H9 (cell line): Measurements from ENCODE around the gene RLBP1. TPM values are rescaled to one million over a fixed set of nuclear protein-coding genes. Genes with fewer than 3 reads are reported as not detected.

Experiments used
- DNase-seq: peaks from one replicate; pipeline ENCODE4 v3.0.0-alpha.2; 2017
- H2AFZ ChIP-seq: one replicate; pipeline ENCODE4 v1.6.1; 2013; ENCODE audit warnings: mild to moderate bottlenecking, low read length, control low read depth, moderate library complexity
- H2AK5ac ChIP-seq: 2 replicates; pipeline ENCODE4 v1.6.1; 2013; ENCODE audit warnings: low read length, control low read depth, mixed read lengths; ENCODE audit not compliant: insufficient read length
- H2BK120ac ChIP-seq: one replicate; pipeline ENCODE4 v1.6.1; 2013; ENCODE audit warnings: low read depth, mild to moderate bottlenecking, low read length, control low read depth, inconsistent platforms; ENCODE audit not compliant: poor library complexity, severe bottlenecking
- H2BK12ac ChIP-seq: 2 replicates; pipeline ENCODE4 v1.6.1; 2013; ENCODE audit warnings: low read length, control low read depth, mixed read lengths, low read depth; ENCODE audit not compliant: insufficient read length
- H2BK15ac ChIP-seq: 2 replicates; pipeline ENCODE4 v1.6.1; 2013; ENCODE audit warnings: low read depth, low read length, control low read depth
- H2BK20ac ChIP-seq: one replicate; pipeline ENCODE4 v1.6.1; 2013; ENCODE audit warnings: low read depth, mild to moderate bottlenecking, low read length, control low read depth, inconsistent platforms; ENCODE audit not compliant: poor library complexity, severe bottlenecking
- H2BK5ac ChIP-seq: 2 replicates; pipeline ENCODE4 v1.6.1; 2013; ENCODE audit warnings: low read length, control low read depth, mixed read lengths; ENCODE audit not compliant: insufficient read length
- H3K14ac ChIP-seq: 2 replicates; pipeline ENCODE4 v1.6.1; 2013; ENCODE audit warnings: low read length, control low read depth; ENCODE audit not compliant: insufficient read depth
- H3K18ac ChIP-seq: 2 replicates; pipeline ENCODE4 v1.6.1; 2013; ENCODE audit warnings: low read depth, mild to moderate bottlenecking, mixed read lengths, low read length, control low read depth; ENCODE audit not compliant: insufficient read length
- H3K23ac ChIP-seq: 2 replicates; pipeline ENCODE4 v1.6.1; 2013; ENCODE audit warnings: low read length, control low read depth, mixed read lengths, low read depth; ENCODE audit not compliant: insufficient read length
- H3K23me2 ChIP-seq: 2 replicates; pipeline ENCODE4 v1.6.1; 2013; ENCODE audit warnings: low read depth, mild to moderate bottlenecking, mixed read lengths, low read length, control low read depth; ENCODE audit not compliant: insufficient read length, poor library complexity, severe bottlenecking
- H3K27ac ChIP-seq: 2 replicates; pipeline ENCODE4 v1.5.1; 2013; ENCODE audit warnings: low read length, control low read depth, mixed read lengths, low read depth; ENCODE audit not compliant: insufficient read length
- H3K27me3 ChIP-seq: 2 replicates; pipeline ENCODE4 v1.6.1; 2013; ENCODE audit warnings: low read length, control low read depth, inconsistent platforms; ENCODE audit not compliant: insufficient read depth
- H3K4ac ChIP-seq: 2 replicates; pipeline ENCODE4 v1.6.1; 2013; ENCODE audit warnings: low read depth, mild to moderate bottlenecking, control low read depth, inconsistent platforms, low read length, moderate library complexity
- H3K4me1 ChIP-seq: 2 replicates; pipeline ENCODE4 v1.6.1; 2013; ENCODE audit warnings: low read length, control low read depth, inconsistent platforms; ENCODE audit not compliant: insufficient read depth
- H3K4me2 ChIP-seq: 2 replicates; pipeline ENCODE4 v1.6.1; 2013; ENCODE audit warnings: low read length, control low read depth, mixed read lengths; ENCODE audit not compliant: insufficient read length, insufficient read depth
- H3K56ac ChIP-seq: 2 replicates; pipeline ENCODE4 v1.6.1; 2013; ENCODE audit warnings: low read depth, mild to moderate bottlenecking, mixed read lengths, low read length, control low read depth; ENCODE audit not compliant: insufficient read length
- H3K79me1 ChIP-seq: 2 replicates; pipeline ENCODE4 v1.6.1; 2013; ENCODE audit warnings: low read depth, mild to moderate bottlenecking, moderate library complexity, low read length, control low read depth, inconsistent platforms; ENCODE audit not compliant: insufficient read depth, poor library complexity, severe bottlenecking
- H3K79me2 ChIP-seq: 2 replicates; pipeline ENCODE4 v1.6.1; 2013; ENCODE audit warnings: low read length, control low read depth, inconsistent platforms; ENCODE audit not compliant: insufficient read depth
- H3K9ac ChIP-seq: 2 replicates; pipeline ENCODE4 v1.6.1; 2013; ENCODE audit warnings: low read length, control low read depth, mixed read lengths; ENCODE audit not compliant: insufficient read length; ENCODE audit errors: extremely low read depth
- H3K9me3 ChIP-seq: one replicate; pipeline ENCODE4 v1.6.1; 2013; ENCODE audit warnings: low read depth, low read length, inconsistent platforms; ENCODE audit not compliant: control insufficient read depth
- H3T11ph ChIP-seq: one replicate; pipeline ENCODE4 v1.6.1; 2013; ENCODE audit warnings: mild to moderate bottlenecking, low read length, control low read depth, inconsistent platforms
- H4K20me1 ChIP-seq: one replicate; pipeline ENCODE4 v1.6.1; 2013; ENCODE audit not compliant: control insufficient read depth, insufficient read length, insufficient read depth
- H4K5ac ChIP-seq: 2 replicates; pipeline ENCODE4 v1.6.1; 2013; ENCODE audit warnings: low read depth, mild to moderate bottlenecking, mixed read lengths, low read length, control low read depth; ENCODE audit not compliant: insufficient read length
- H4K8ac ChIP-seq: replicated peaks from 2 replicates; pipeline ENCODE4 v1.6.1; 2013; ENCODE audit warnings: low read length, control low read depth, mixed read lengths, low read depth; ENCODE audit not compliant: insufficient read length
- H4K91ac ChIP-seq: 2 replicates; pipeline ENCODE4 v1.6.1; 2013; ENCODE audit warnings: low read depth, mild to moderate bottlenecking, moderate library complexity, mixed read lengths, low read length, control low read depth; ENCODE audit not compliant: insufficient read length
- H3K27ac Mint-ChIP-seq, 3 experiments: 2 replicates in 2 of 3; 3 replicates in 1 of 3; pipeline ENCODE4 v1.8.0; 2020 to 2021; ENCODE audit warnings: mixed read lengths in 3 of 3, mild to moderate bottlenecking in 1 of 3, moderate library complexity in 1 of 3
- H3K27me3 Mint-ChIP-seq: 2 replicates; pipeline ENCODE4 v1.8.0; 2021; ENCODE audit warnings: low read depth, mild to moderate bottlenecking, moderate library complexity, mixed read lengths
- H3K36me3 Mint-ChIP-seq, 3 experiments: 2 replicates in 2 of 3; 3 replicates in 1 of 3; pipeline ENCODE4 v1.8.0; 2020 to 2021; ENCODE audit warnings: low read depth in 3 of 3, mixed read lengths in 3 of 3; ENCODE audit not compliant: insufficient read depth in 1 of 3
- H3K4me1 Mint-ChIP-seq, 2 experiments: 2 replicates each; pipeline ENCODE4 v1.8.0; 2020; ENCODE audit warnings: mixed read lengths in 2 of 2
- H3K4me3 Mint-ChIP-seq, 2 experiments: 2 replicates in 1 of 2; 3 replicates in 1 of 2; pipeline ENCODE4 v1.8.0; 2020 to 2021; ENCODE audit warnings: mild to moderate bottlenecking in 2 of 2, mixed read lengths in 2 of 2, moderate library complexity in 1 of 2
- H3K9me3 Mint-ChIP-seq, 2 experiments: 2 replicates in 1 of 2; 3 replicates in 1 of 2; pipeline ENCODE4 v1.8.0; 2020; ENCODE audit warnings: mild to moderate bottlenecking in 2 of 2, mixed read lengths in 2 of 2, moderate library complexity in 1 of 2
- WGBS: extraction: QIAGEN DNeasy Blood & Tissue Kit; methylation state at CpG from one replicate; pipeline ENCODE4 v1.1.7; 2013; ENCODE audit warnings: missing lambda C conversion rate, low lambda C conversion rate, mixed read lengths; ENCODE audit not compliant: insufficient read length; ENCODE audit errors: extremely low coverage; 5-methylcytosine and 5-hydroxymethylcytosine counted together
- total RNA-seq: library from RNA; stranded (reverse); gene quantifications from 2 replicates; pipeline ENCODE4 v1.2.1, GENCODE V29; 2021
- TF ChIP-seq, protein P1 (sequence below): fragments of 200-600 bp; sonication (generic); conservative IDR thresholded peaks from 3 replicates; pipeline ENCODE4 v1.8.0; 2021; ENCODE audit warnings: antibody characterized with exemption, mild to moderate bottlenecking

RLBP1 gene
- total RNA-seq, 1 experiment from 2014 or later = not detected

DNA sequence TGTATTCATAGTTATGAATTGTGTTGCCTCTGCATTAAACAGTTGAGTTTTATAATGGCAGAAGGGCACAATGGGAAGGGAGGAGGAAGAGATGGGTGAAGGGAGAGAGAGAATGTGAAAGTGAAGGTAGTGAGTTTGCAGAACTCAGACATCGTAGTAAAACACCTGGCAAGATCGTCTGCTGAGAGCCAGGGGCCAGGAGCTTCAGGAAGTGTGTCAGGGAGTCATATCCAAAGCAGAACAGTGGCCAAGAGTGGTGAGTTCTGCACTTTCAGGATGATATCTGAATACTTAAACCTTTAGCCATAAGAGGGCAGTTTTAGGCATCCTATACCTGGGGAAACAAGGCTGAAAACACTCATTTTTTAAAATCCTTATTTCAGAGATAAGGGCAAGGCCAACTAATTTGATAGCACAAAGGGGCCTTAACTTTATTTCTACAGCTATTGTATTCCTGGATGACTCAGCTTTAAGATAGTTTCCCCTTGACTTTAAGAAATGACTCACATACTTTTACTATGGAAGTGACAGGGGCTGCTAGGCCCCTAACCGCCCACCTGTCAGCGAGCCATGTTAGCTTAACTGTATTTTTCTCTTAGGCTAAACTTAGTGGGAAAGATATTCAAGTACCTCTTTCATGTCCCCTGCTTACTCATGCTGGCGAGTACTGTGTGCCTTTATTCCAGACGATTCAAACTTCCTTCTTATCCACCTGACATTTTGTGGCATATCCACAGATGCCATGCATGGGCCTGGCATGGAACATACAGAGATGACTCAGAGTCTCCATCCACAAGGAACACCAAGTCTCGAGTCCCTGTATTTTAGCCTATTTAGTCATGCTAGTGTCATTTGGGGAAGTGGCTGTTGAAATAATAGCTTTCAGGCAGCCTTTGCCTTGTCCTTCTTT lies 53.9 kb downstream of the RLBP1 start:
- Histone ChIP-seq H3K79me2 (no peaks in the 10 kb centered on the region), H2BK120ac (no peak overlapping the region), H3K9ac (no peak overlapping the region), H3K18ac (no peak overlapping the region), H2AFZ (no peak overlapping the region), H3K23me2 (no peaks in the 10 kb centered on the region), H3K4me2 (no peak overlapping the region), H3K14ac (no peak overlapping the region; the same call in 1 of the 2 replicates), H4K5ac (no peak overlapping the region), H3K79me1 (no peaks in the 10 kb centered on the region), H2BK15ac (no peak overlapping the region), H4K91ac (no peak overlapping the region), H3K27ac (no peak overlapping the region), H2BK20ac (no peak overlapping the region), H4K8ac (no peak overlapping the region), H3K9me3 (no peaks in the 10 kb centered on the region), H4K20me1 (no peaks in the 10 kb centered on the region), H3K4me1 (0 out of 2 replicates have a peak, but pooled peaks cover 6% of the 10 kb centered on the region), H3T11ph (no peak overlapping the region), H2BK5ac (no peak overlapping the region), H3K23ac (no peak overlapping the region), H2AK5ac (no peak overlapping the region), H3K56ac (no peak overlapping the region), H2BK12ac (no peak overlapping the region), H3K4ac (no peak overlapping the region), H3K27me3 (no peaks in the 10 kb centered on the region)
- Mint-ChIP-seq H3K36me3 (no peaks in the 10 kb centered on the region; a peak in 1 of 7 replicates), H3K27me3 (no peaks in the 10 kb centered on the region), H3K4me1 (peaks cover 17 to 22% of the 10 kb centered on the region in 2 experiments), H3K9me3 (no peaks in the 10 kb centered on the region), H3K4me3 (no peak overlapping the region; a peak in 1 of 5 replicates), H3K27ac (peak overlapping the region in 2 of 3 experiments; percentile 7 to 22; a peak in 4 of 7 replicates)
- DNase-seq = no peak
- WGBS = no CpG with 5 or more reads among the region's 7 CpGs
- TF ChIP-seq, protein P1, sequence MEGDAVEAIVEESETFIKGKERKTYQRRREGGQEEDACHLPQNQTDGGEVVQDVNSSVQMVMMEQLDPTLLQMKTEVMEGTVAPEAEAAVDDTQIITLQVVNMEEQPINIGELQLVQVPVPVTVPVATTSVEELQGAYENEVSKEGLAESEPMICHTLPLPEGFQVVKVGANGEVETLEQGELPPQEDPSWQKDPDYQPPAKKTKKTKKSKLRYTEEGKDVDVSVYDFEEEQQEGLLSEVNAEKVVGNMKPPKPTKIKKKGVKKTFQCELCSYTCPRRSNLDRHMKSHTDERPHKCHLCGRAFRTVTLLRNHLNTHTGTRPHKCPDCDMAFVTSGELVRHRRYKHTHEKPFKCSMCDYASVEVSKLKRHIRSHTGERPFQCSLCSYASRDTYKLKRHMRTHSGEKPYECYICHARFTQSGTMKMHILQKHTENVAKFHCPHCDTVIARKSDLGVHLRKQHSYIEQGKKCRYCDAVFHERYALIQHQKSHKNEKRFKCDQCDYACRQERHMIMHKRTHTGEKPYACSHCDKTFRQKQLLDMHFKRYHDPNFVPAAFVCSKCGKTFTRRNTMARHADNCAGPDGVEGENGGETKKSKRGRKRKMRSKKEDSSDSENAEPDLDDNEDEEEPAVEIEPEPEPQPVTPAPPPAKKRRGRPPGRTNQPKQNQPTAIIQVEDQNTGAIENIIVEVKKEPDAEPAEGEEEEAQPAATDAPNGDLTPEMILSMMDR = no peak
